DND-41 (cell line): Measurements from ENCODE around the gene ARHGAP15.

Source experiments
- CTCF ChIP-seq: IDR thresholded peaks from 2 replicates; pipeline ENCODE4 v1.5.1; 2012; ENCODE audit warnings: borderline replicate concordance, low read length, moderate library complexity, mild to moderate bottlenecking; ENCODE audit not compliant: poor library complexity, severe bottlenecking; ENCODE audit errors: extremely low read depth
- EZH2 ChIP-seq: IDR thresholded peaks from 3 replicates; pipeline ENCODE4 v1.6.1; 2012; ENCODE audit warnings: borderline replicate concordance, low read depth, mild to moderate bottlenecking, moderate library complexity, low read length, inconsistent platforms; ENCODE audit not compliant: severe bottlenecking

- TF ChIP-seq CTCF, result no peak
- no peak for TF ChIP-seq EZH2
These were observed 305.2 kb downstream of the ARHGAP15 start for GRCh38 chr2:143434445-143434844.
